ENCODE measurements around the gene MEI4.
"Not testable (repeated sequence)": the region's sequence is repeated elsewhere in the genome, so short reads cannot be mapped to it uniquely, and the experiment has no call there.

DNA sequence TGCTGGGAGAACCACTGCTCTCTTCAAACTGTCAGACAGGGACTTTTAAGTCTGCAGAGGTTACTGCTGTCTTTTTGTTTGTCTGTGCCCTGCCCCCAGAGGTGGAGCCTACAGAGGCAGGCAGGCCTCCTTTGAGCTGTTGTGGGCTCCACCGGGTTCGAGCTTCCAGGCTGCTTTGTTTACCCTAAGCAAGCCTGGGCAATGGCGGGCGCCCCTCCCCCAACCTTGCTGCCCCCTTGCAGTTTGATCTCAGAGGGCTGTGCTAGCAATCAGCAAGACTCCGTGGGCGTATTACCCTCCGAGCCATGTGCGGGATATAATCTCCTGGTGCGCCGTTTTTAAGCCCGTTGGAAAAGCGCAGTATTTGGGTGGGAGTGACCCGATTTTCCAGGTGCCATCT, 83.2 kb downstream of the MEI4 start:
- TF ChIP-seq, protein P1, sequence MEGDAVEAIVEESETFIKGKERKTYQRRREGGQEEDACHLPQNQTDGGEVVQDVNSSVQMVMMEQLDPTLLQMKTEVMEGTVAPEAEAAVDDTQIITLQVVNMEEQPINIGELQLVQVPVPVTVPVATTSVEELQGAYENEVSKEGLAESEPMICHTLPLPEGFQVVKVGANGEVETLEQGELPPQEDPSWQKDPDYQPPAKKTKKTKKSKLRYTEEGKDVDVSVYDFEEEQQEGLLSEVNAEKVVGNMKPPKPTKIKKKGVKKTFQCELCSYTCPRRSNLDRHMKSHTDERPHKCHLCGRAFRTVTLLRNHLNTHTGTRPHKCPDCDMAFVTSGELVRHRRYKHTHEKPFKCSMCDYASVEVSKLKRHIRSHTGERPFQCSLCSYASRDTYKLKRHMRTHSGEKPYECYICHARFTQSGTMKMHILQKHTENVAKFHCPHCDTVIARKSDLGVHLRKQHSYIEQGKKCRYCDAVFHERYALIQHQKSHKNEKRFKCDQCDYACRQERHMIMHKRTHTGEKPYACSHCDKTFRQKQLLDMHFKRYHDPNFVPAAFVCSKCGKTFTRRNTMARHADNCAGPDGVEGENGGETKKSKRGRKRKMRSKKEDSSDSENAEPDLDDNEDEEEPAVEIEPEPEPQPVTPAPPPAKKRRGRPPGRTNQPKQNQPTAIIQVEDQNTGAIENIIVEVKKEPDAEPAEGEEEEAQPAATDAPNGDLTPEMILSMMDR (IDR thresholded peaks at IDR 0.05), result not testable (repeated sequence)
- TF ChIP-seq EZH2 (IDR thresholded peaks at IDR 0.05), result not testable (repeated sequence)

Measured in neural progenitor cell (in vitro differentiated cells).